Neural progenitor cell (in vitro differentiated cells): ENCODE results near the gene NXNL2.

Experiments
- CTCF ChIP-seq: fragments of 200-600 bp; sonication (generic); IDR thresholded peaks from 2 replicates; pipeline ENCODE4 v1.5.1; 2017; ENCODE audit warnings: antibody characterized with exemption, mild to moderate bottlenecking
- EZH2 ChIP-seq: fragments of 200-600 bp; sonication (generic); IDR thresholded peaks from 2 replicates; pipeline ENCODE4 v1.6.1; 2017; ENCODE audit warnings: antibody characterized with exemption, mild to moderate bottlenecking, moderate library complexity
- EZH2phosphoT487 ChIP-seq: fragments of 200-600 bp; sonication (generic); IDR thresholded peaks from 2 replicates; pipeline ENCODE4 v1.6.1; 2017; ENCODE audit warnings: antibody characterized with exemption

GRCh38 chr9:88534456-88535225, at the start of gene NXNL2:
- TF ChIP-seq CTCF (no peak), EZH2 (no peak), EZH2phosphoT487 (no peak)
